Mesenchymal stem cell (in vitro differentiated cells and primary cell): ENCODE data around the gene XPNPEP1.
A peak's percentile ranks its signal among the peaks of the same experiment; 100 is the strongest.

Experiments
- DNase-seq: peaks from one replicate; pipeline ENCODE4 v3.0.0-alpha.2; 2013
- H2AFZ ChIP-seq: one replicate; pipeline ENCODE4 v1.6.1; 2013; ENCODE audit warnings: low read depth, mild to moderate bottlenecking, control low read depth, inconsistent platforms, low read length, moderate library complexity
- H2AK5ac ChIP-seq: 2 replicates; pipeline ENCODE4 v1.6.1; 2013; ENCODE audit warnings: low read length, moderate library complexity, mild to moderate bottlenecking, inconsistent platforms; ENCODE audit not compliant: severe bottlenecking
- H2BK120ac ChIP-seq: one replicate; pipeline ENCODE4 v1.6.1; 2013; ENCODE audit warnings: low read depth, mild to moderate bottlenecking, inconsistent platforms, low read length, moderate library complexity
- H2BK12ac ChIP-seq, 2 experiments: one replicate each; pipeline ENCODE4 v1.6.1; 2013; ENCODE audit warnings: inconsistent platforms in 2 of 2, low read length in 2 of 2, mild to moderate bottlenecking in 2 of 2, moderate library complexity in 2 of 2, control low read depth in 1 of 2
- H2BK15ac ChIP-seq: one replicate; pipeline ENCODE4 v1.6.1; 2013; ENCODE audit warnings: mild to moderate bottlenecking, low read depth, inconsistent platforms; ENCODE audit not compliant: poor library complexity, severe bottlenecking
- H2BK5ac ChIP-seq: 2 replicates; pipeline ENCODE4 v1.6.1; 2013; ENCODE audit warnings: low read depth, mild to moderate bottlenecking, low read length, control low read depth, inconsistent platforms; ENCODE audit not compliant: poor library complexity, severe bottlenecking
- H3K14ac ChIP-seq, 2 experiments: one replicate each; pipeline ENCODE4 v1.6.1; 2013; ENCODE audit warnings: inconsistent platforms in 2 of 2, low read length in 2 of 2, control low read depth in 1 of 2, mild to moderate bottlenecking in 1 of 2, moderate library complexity in 1 of 2
- H3K18ac ChIP-seq, 2 experiments: one replicate each; pipeline ENCODE4 v1.6.1; 2013; ENCODE audit warnings: inconsistent platforms in 2 of 2, low read length in 2 of 2, control low read depth in 1 of 2, low read depth in 1 of 2, mild to moderate bottlenecking in 1 of 2
- H3K23ac ChIP-seq, 2 experiments: one replicate each; pipeline ENCODE4 v1.6.1; 2013; ENCODE audit warnings: inconsistent platforms in 2 of 2, low read length in 2 of 2, mild to moderate bottlenecking in 2 of 2, moderate library complexity in 2 of 2, control low read depth in 1 of 2
- H3K27ac ChIP-seq: 2 replicates; pipeline ENCODE4 v1.5.1; 2013; ENCODE audit warnings: mild to moderate bottlenecking, moderate library complexity, low read length, control low read depth, inconsistent platforms; ENCODE audit not compliant: poor library complexity, severe bottlenecking
- H3K27me3 ChIP-seq, 2 experiments: 2 replicates each; pipeline versions ENCODE4 v1.6.1 to v1.7.0; 2013; ENCODE audit warnings: low read length in 2 of 2, mild to moderate bottlenecking in 2 of 2, moderate library complexity in 2 of 2, control low read depth in 1 of 2, inconsistent platforms in 1 of 2; ENCODE audit not compliant: control insufficient read depth in 1 of 2, insufficient read depth in 1 of 2
- H3K36me3 ChIP-seq, 2 experiments: 2 replicates each; pipeline versions ENCODE4 v1.6.1 to v1.7.0; 2013; ENCODE audit warnings: low read length in 2 of 2, control low read depth in 1 of 2, inconsistent platforms in 1 of 2, low read depth in 1 of 2, mild to moderate bottlenecking in 1 of 2; ENCODE audit not compliant: insufficient read depth in 2 of 2, control insufficient read depth in 1 of 2
- H3K4ac ChIP-seq, 2 experiments: one replicate each; pipeline ENCODE4 v1.6.1; 2013; ENCODE audit warnings: inconsistent platforms in 2 of 2, low read length in 2 of 2, mild to moderate bottlenecking in 2 of 2, moderate library complexity in 2 of 2, control low read depth in 1 of 2, low read depth in 1 of 2
- H3K4me1 ChIP-seq: 2 replicates; pipeline ENCODE4 v1.6.1; 2013; ENCODE audit warnings: low read depth, low read length, control low read depth; ENCODE audit not compliant: control insufficient read depth, insufficient read depth
- H3K4me2 ChIP-seq: 2 replicates; pipeline ENCODE4 v1.6.1; 2013; ENCODE audit warnings: low read length, mild to moderate bottlenecking, inconsistent platforms; ENCODE audit not compliant: poor library complexity, severe bottlenecking
- H3K4me3 ChIP-seq, 2 experiments: 2 replicates each; pipeline versions ENCODE4 v1.5.1 to v1.7.0; 2013; ENCODE audit warnings: low read length in 2 of 2, mild to moderate bottlenecking in 2 of 2, control low read depth in 1 of 2, low read depth in 1 of 2; ENCODE audit not compliant: insufficient read depth in 1 of 2
- H3K79me1 ChIP-seq: replicated peaks from 2 replicates; pipeline ENCODE4 v1.6.1; 2013; ENCODE audit warnings: mild to moderate bottlenecking, control low read depth, low read length, inconsistent platforms; ENCODE audit not compliant: poor library complexity, severe bottlenecking
- H3K9ac ChIP-seq: 2 replicates; pipeline ENCODE4 v1.7.0; 2013; ENCODE audit warnings: mild to moderate bottlenecking, low read length, moderate library complexity
- H3K9me3 ChIP-seq: 2 replicates; pipeline ENCODE4 v1.7.0; 2013; ENCODE audit warnings: mild to moderate bottlenecking, low read length; ENCODE audit not compliant: control insufficient read depth
- H4K8ac ChIP-seq: one replicate; pipeline ENCODE4 v1.6.1; 2013; ENCODE audit warnings: inconsistent platforms, mild to moderate bottlenecking, low read length, moderate library complexity
- H4K91ac ChIP-seq: one replicate; pipeline ENCODE4 v1.6.1; 2013; ENCODE audit warnings: mild to moderate bottlenecking, low read length, inconsistent platforms
- WGBS: methylation state at CpG from one replicate; pipeline ENCODE4 v1.1.7; 2013; ENCODE audit warnings: mixed read lengths; 5-methylcytosine and 5-hydroxymethylcytosine counted together

The XPNPEP1 gene

DNA sequence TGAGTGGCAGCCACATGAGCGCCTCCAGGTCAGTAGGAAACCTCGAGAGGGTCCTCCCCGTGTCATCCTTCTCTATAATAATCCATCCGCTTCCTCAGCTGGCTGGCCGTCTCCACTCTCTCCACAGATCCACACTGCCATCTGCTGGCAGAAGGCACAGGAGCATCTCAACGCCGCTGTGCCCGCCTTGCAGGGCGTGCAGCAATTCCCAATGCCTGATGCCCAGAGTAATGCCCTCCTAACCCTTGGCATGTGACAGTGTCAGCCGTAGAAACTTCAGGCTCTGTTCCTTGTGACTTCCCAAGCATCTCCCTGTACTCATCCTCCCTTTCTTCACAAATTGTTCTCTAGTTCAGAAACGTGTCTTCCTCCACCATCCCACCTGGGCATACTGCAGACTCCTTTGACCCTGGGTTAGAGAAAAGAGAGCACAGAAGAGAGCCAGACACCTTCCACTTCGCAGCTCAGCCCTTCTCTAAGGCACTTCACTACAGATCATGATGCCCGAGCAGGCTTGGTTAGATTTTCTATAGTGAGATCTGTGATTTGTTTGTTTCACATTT is 70.8 kb downstream of the XPNPEP1 start:
- Histone ChIP-seq H3K79me1 (no peaks in the 10 kb centered on the region), H3K4me1 (no peaks in the 10 kb centered on the region), H2BK5ac (no peak overlapping the region), H4K91ac (no peak overlapping the region), H3K36me3 (peaks cover 0 to 1% of the 10 kb centered on the region in 2 experiments), H3K9ac (no peak overlapping the region), H3K27ac (no peak overlapping the region), H4K8ac (no peak overlapping the region), H2AK5ac (no peak overlapping the region), H3K27me3 (peaks cover 4 to 8% of the 10 kb centered on the region in 2 experiments), H3K23ac (no peak overlapping the region), H3K4ac (no peak overlapping the region), H3K4me3 (no peak overlapping the region), H2AFZ (no peak overlapping the region), H2BK15ac (no peak overlapping the region), H2BK120ac (no peak overlapping the region), H2BK12ac (peak overlapping the region in 1 of 2 experiments; percentile 3), H3K9me3 (no peaks in the 10 kb centered on the region), H3K4me2 (no peak overlapping the region), H3K18ac (no peak overlapping the region), H3K14ac (no peak overlapping the region)
- WGBS, result 11% methylated on average over 12 of the region's 13 CpGs
- DNase-seq, result peak; percentile 71

- Histone ChIP-seq H2BK12ac (no peak overlapping the region), H2AK5ac (no peak overlapping the region), H3K23ac (no peak overlapping the region)
Observed at GRCh38 chr10:109851616-109852474, 71.5 kb downstream of the XPNPEP1 start.

DNA sequence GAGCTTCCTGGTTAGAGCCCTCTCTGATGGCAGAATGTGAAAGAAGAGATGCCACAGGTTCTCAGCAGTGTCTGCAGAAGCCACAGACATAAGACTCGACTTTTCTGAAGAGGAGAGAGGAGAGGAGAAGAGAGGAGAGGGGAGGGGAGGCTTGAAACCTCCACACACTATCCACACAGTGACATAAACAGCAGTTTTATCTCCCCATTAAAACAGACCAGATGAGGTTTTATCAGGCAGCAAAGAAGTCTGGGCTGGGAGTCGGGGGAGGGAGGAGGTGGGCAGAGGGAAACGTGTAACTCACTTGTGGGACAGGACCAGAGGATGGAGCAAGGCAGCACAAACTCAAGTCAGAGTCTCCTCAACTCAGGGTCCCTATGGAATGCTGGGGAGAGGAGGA is 76.5 kb downstream of the XPNPEP1 start:
- Histone ChIP-seq H3K14ac (no peak overlapping the region), H2BK5ac (no peak overlapping the region), H3K18ac (no peak overlapping the region), H3K27ac (no peak overlapping the region), H2BK12ac (no peak overlapping the region), H4K8ac (no peak overlapping the region), H4K91ac (no peak overlapping the region), H3K4me2 (no peak overlapping the region), H2BK120ac (no peak overlapping the region), H3K79me1 (no peaks in the 10 kb centered on the region), H2BK15ac (no peak overlapping the region), H3K36me3 (no peaks in the 10 kb centered on the region), H2AFZ (no peak overlapping the region), H3K4me1 (no peaks in the 10 kb centered on the region), H3K9ac (no peak overlapping the region), H3K4ac (no peak overlapping the region), H3K27me3 (peaks cover 13 to 27% of the 10 kb centered on the region in 2 experiments), H3K9me3 (no peaks in the 10 kb centered on the region), H2AK5ac (no peak overlapping the region), H3K4me3 (no peak overlapping the region), H3K23ac (no peak overlapping the region)
- no peak for DNase-seq
- 34% methylated on average over 2 of the region's 3 CpGs for WGBS

More at GRCh38 chr10:109851616-109852474, 71.5 kb downstream of the XPNPEP1 start:
- H2BK120ac ChIP-seq, result no peak overlapping the region
- H3K9me3 ChIP-seq, result no peaks in the 10 kb centered on the region
- H2BK5ac ChIP-seq, result no peak overlapping the region
- H3K4me2 ChIP-seq, result no peak overlapping the region
- peaks cover 4 to 8% of the 10 kb centered on the region in 2 experiments for H3K27me3 ChIP-seq
- H3K36me3 ChIP-seq, result no peaks in the 10 kb centered on the region
- no peak overlapping the region for H3K18ac ChIP-seq
- H2AFZ ChIP-seq, result no peak overlapping the region
- H3K9ac ChIP-seq, result no peak overlapping the region
- H3K27ac ChIP-seq, result no peak overlapping the region
- H3K79me1 ChIP-seq, result no peaks in the 10 kb centered on the region
- no peak overlapping the region for H2BK15ac ChIP-seq
- H3K4me3 ChIP-seq, result no peak overlapping the region
- 93% methylated on average over 10 of the region's 10 CpGs for WGBS
- H3K4me1 ChIP-seq, result no peaks in the 10 kb centered on the region
- H4K8ac ChIP-seq, result no peak overlapping the region
- H3K4ac ChIP-seq, result no peak overlapping the region
- no peak overlapping the region for H4K91ac ChIP-seq
- DNase-seq, result no peak
- no peak overlapping the region for H3K14ac ChIP-seq

DNA sequence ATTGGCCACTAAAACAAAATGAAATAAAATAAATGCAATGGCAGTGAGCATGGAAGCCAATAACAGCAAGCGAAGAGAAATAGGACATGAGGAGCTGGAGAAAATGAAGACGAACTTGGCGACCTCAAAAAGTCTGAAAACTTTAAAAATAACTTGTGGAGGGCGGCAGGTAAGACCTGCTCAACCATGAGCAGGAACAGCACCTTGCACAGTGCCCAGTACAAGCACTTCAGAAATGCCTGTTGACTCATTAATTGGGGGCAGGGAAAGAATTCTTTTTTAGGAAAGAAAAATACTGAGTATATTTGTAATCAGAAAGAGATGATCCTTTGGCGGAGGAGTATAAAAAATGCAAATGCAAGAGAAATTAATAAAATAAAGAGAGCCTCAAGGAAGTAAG is 78.0 kb downstream of the XPNPEP1 start:
- no peak overlapping the region for H4K8ac ChIP-seq
- no peak overlapping the region for H2BK12ac ChIP-seq
- no peak overlapping the region for H3K9ac ChIP-seq
- H3K14ac ChIP-seq, result no peak overlapping the region
- H3K4ac ChIP-seq, result no peak overlapping the region
- H2AFZ ChIP-seq, result no peak overlapping the region
- H3K23ac ChIP-seq, result no peak overlapping the region
- no peak overlapping the region for H3K27ac ChIP-seq
- H3K4me1 ChIP-seq, result no peaks in the 10 kb centered on the region
- no peak overlapping the region for H3K4me2 ChIP-seq
- H3K9me3 ChIP-seq, result no peaks in the 10 kb centered on the region
- no peak overlapping the region for H2AK5ac ChIP-seq
- no peaks in the 10 kb centered on the region for H3K36me3 ChIP-seq
- H3K79me1 ChIP-seq, result no peaks in the 10 kb centered on the region
- H2BK120ac ChIP-seq, result no peak overlapping the region
- no peak overlapping the region for H4K91ac ChIP-seq
- H3K18ac ChIP-seq, result no peak overlapping the region
- no peak for DNase-seq
- H2BK15ac ChIP-seq, result no peak overlapping the region
- H3K27me3 ChIP-seq, result peaks cover 13 to 28% of the 10 kb centered on the region in 2 experiments
- 85% methylated on average over 5 of the region's 5 CpGs for WGBS
- no peak overlapping the region for H3K4me3 ChIP-seq
- H2BK5ac ChIP-seq, result no peak overlapping the region
